A204.1 (cell line): ENCODE data around the gene PFDN5.
"Not testable (repeated sequence)": the region's sequence is repeated elsewhere in the genome, so short reads cannot be mapped to it uniquely, and the experiment has no call there.

Source experiments
- FAIRE-seq: peaks from 2 replicates; lab custom pipeline; 2012; peaks lifted over from hg19 to GRCh38; lab: Jason Lieb, UNC

The PFDN5 gene

GRCh38 chr12:53328043-53328435 is 32.7 kb downstream of the PFDN5 start:
- FAIRE-seq = no peak

- no peak for FAIRE-seq
These were observed 35.3 kb downstream of the PFDN5 start for GRCh38 chr12:53330671-53331070.

GRCh38 chr12:53332339-53332738 is 37.0 kb downstream of the PFDN5 start:
- FAIRE-seq = not testable (repeated sequence)

- FAIRE-seq = no peak
These were observed 37.4 kb downstream of the PFDN5 start for GRCh38 chr12:53332744-53333143.

GRCh38 chr12:53333289-53333688 is 37.9 kb downstream of the PFDN5 start:
- FAIRE-seq = no peak

GRCh38 chr12:53333845-53334244 is 38.5 kb downstream of the PFDN5 start:
- FAIRE-seq = no peak

GRCh38 chr12:53334822-53335221 is 39.5 kb downstream of the PFDN5 start:
- no peak for FAIRE-seq

- no peak for FAIRE-seq
These were observed 40.9 kb downstream of the PFDN5 start, which contains the start of gene SP7 for GRCh38 chr12:53336181-53336681. SP7 (minus strand) TSS chr12:53336354; CDS start chr12:53335646, 708 bp downstream.

GRCh38 chr12:53338017-53338416 is 42.7 kb downstream of the PFDN5 start:
- FAIRE-seq = no peak

- no peak for FAIRE-seq
These were observed 43.6 kb downstream of the PFDN5 start for GRCh38 chr12:53338916-53339315.

- no peak for FAIRE-seq
These were observed 45.1 kb downstream of the PFDN5 start for GRCh38 chr12:53340398-53340797.

GRCh38 chr12:53343449-53343848 is 48.1 kb downstream of the PFDN5 start:
- no peak for FAIRE-seq

- FAIRE-seq = no peak
These were observed 48.6 kb downstream of the PFDN5 start for GRCh38 chr12:53343969-53344368.

- no peak for FAIRE-seq
These were observed 49.1 kb downstream of the PFDN5 start for GRCh38 chr12:53344487-53344823.

- FAIRE-seq = no peak
These were observed 49.6 kb downstream of the PFDN5 start for GRCh38 chr12:53344824-53345485.

GRCh38 chr12:53345486-53346188 is 50.3 kb downstream of the PFDN5 start:
- no peak for FAIRE-seq

GRCh38 chr12:53346491-53346890 is 51.1 kb downstream of the PFDN5 start:
- FAIRE-seq = no peak

GRCh38 chr12:53347905-53348304 is 52.6 kb downstream of the PFDN5 start:
- FAIRE-seq = no peak
